Fibroblast of skin of left quadriceps (primary cell): Measurements from ENCODE around the gene LCOR.
A peak's percentile ranks its signal among the peaks of the same experiment; 100 is the strongest.

ENCODE experiments used
- DNase-seq, 2 experiments: peaks; one replicate each; pipeline ENCODE4 v3.0.0-alpha.2; 2013; ENCODE audit warnings: low read depth in 2 of 2

LCOR gene

DNA sequence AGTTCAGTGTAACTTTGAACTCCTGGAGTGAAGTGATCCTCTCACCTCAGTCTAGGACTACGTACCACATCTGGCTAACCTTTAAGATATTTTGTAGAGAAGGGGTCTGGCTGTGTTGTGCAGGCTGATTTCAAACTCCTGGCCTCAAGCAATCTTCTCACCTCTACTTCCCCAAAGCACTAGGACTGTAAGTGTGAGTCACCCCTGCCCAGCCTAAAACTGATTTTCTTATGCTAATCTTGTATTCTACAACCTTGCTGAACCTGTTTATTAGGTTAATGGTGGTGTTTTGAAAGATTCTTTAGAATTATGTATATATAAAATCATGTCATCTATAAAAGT, 58.0 kb downstream of the LCOR start:
- DNase-seq: no peak

DNA sequence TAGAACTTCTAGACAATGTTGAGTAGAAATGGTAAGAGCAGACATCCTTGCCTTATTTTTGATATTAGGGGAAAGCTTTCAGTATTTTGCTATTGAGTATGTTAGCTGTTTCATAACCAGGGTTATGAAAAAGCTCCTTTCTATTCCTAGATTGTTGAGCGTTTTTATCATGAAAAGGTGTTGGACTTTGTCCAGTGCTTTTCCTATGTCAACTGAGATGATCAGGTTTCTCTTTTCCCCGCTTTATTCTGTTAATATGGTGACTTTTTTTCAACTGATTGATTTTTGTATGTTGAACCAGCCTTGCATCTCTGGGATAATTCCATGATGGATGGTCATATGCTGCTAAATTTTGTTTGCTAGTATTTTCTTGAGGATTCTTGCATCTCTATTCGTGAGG, 58.5 kb downstream of the LCOR start:
- DNase-seq: no peak

DNA sequence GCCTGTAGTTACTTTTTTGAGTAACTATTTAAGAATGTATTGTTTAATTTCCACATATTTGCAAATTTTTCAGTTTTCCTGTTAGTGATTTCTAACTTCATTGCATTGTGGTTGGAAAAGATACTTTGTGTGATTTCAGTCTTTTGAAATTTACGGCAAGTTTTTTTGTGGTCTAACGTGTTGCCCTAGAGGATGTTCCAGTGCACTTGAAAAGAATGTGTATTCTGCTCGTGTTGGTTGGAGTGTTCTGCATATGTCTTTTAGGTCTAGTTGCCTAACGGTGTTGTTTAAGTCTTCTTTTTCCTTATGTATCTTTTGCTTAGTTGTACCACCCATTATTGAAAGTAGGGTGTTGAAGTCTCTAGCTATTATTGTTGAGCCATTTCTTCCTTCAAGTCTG, 59.7 kb downstream of the LCOR start:
- DNase-seq: no peak

DNA sequence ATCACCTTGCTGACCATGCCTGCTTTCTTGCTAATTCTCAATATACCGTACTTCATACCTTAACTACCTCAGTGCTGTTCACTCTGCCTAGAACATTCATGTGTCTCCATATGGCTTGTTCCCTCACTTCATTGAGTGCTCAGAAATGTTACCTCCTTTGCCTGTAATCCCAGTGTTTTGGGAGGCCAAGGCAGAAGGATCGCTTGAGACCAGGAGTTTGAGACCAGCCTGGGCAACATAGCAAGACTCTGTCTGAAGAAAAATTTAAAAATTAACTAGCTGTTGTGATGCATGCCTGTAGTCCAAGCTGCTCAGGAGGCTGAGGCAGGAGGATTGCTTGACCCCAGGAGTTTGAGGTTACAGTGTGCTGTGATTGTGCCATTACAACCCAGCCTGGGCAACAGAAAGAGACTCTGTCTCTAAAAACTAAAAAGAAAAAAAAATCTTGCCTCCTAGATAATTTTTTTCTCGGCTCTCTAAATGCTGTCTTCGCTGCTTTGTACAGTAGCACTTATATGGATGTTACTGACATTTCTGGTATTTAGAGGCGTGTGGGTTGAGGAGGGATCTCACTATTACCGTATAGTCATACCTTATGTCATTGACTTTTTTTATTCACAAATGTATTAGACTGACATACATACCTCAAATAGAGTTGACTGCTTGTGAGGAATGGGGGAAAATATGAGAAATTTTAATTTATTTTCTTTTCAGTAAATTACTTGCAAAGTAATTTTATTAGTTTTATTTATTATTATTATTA, 63.7 kb downstream of the LCOR start:
- DNase-seq: no peak

DNA sequence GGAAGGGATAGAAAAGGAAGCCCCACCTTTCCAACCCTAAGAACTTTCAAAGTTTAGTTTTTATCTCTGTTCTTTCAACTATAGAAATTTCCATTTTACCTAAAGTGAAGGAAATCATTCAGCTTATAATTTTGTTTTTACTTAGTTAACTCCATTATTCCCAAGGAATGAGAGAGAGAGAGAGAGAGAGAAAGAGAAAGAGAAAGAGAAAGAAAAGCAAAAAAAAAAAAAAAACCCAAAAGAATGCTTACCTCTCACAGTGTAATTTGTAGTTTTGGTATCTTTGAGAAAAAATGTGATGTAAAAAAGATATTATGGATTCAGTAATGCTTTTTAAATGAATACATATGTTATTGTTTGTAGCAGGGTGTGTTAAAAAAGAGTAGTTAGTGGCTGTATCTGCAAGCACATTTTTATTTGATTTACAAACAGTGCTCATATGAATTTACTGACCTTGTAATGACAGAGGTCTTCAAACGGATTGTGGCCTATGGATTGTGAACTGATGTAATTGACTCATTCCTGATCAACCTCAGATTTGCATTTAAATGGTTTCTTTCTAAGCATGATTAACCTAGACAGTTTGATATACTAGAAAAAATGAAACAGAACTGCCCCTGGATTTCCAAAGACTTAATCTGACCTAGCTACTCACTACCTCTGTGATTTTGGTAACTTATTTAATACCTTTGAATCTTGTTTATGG, 64.9 kb downstream of the LCOR start:
- peak in 1 of 2 experiments; percentile 4 for DNase-seq

DNA sequence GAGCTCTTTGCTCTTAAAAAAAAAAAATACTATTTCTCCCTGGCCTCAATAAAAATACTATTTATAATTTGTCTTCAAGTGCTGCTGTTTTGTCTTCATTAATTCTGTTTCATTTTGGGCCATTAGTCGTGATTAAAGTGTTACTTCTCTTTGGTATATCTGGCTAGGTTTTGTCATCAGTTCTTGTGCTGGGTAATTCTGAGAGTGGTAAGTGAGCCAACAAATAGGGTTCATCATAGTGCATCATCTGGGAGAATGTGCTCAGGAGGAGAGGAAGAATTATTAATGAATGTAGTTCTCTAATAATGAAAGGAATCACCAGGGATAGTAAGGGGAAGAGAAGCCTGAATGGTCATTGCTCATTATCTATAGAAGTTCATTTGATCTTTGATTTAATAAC, 70.0 kb downstream of the LCOR start:
- no peak for DNase-seq

DNA sequence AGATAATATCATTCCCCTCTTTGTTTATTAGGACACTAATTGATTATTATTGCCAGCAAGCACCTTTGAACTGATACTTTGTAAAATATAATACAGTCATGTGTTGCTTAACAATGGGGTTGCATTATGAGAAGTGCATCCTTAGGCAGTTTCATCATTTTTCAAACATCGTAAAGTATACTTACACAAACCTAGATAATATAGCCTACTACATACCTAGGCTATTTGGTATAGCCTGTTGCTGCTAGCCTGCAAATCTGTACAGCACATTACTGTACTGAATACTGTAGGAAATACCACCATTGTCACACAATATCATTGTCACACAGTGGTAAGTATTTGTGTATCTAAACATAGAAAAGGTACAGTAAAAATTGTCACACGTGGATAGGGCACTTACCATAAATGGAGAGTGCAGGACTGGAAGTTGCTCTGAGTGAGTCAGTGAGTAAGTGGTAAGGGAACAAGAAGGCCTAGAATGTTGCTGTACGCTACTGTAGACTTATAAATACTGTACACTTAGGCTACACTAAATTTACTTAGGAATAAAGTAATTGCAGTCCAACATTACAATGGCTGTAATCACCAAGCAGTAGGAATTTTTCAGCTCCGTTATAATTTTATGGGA, 70.7 kb downstream of the LCOR start:
- no peak for DNase-seq

DNA sequence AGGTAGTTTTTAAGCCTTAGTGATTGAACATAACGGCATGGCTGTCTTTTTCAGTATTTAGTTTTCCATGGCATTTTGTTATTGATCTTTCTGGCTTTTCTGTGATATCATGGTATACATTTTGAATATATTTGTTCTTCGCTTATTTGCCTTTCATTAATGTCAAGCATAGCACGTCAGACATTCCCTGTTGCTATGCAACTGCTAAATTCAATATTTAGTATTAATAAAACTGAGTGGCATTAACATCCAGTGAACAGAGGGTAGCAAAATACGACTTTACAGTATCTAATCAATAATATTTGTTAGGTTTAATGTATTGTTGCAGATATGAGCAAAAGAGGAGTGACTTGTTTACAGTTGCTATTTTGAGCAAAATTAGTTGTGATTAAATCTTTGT, 72.5 kb downstream of the LCOR start:
- DNase-seq: no peak

DNA sequence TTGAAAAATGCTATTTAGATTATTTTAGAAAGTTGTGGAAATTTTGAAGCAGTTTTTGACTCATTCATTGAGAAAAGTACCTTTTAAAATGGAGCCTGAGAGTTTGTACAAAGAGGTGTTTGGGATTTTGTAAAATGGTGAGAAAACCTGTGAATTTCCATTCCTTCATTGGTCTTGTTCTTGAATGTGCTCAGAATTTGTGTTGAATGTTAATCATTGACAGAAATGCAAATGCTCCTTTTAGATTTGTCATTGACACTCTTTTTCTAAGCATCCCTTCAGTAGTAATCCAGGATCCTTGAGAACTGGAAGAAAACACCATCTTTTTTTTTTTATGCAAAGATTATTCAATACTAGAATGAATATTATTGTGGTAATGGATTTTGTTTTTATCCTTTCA, 74.8 kb downstream of the LCOR start:
- no peak for DNase-seq

DNA sequence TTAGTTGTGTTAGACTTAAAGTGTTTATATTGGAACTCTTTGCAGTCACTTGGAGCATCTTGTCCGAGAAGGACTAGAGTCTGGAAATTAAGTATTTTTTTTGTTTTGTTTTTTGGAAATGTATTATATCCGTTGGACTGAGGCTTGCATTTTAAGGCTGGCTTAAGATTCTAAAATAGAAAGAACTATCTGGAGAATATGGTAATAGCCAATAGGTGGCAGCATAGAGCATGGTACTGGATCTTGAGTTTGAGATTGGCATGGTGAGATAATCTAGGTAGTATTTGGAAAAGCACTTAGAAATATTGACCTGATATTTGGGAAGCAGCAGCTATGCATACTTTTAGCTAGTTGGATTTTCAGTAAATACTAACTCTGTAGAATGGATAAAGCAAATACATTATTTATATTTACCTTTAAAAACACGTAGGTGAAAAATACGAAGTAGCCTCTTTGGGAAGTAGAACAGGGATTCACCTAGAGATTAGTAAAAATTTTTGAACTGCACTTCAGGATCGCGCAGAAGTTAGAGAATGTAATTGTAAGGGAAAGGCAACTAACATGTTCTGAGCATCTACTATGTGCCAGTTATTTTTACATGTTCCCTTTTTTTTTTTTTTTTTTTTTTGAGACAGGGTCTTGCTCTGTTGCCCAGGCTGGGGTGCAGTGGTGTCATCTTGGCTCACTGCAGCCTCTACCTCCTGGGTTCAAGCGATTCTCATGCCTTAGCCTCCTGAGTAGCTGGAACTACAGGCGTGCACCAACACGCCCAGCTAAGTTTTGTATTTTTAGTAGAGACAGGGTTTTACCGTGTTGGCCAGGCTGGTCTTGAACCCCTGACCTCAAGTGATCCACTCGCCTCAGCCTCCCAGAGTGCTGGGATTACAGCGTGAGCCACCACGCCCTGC, 78.6 kb downstream of the LCOR start:
- DNase-seq: peak in 1 of 2 experiments; percentile 6

DNA sequence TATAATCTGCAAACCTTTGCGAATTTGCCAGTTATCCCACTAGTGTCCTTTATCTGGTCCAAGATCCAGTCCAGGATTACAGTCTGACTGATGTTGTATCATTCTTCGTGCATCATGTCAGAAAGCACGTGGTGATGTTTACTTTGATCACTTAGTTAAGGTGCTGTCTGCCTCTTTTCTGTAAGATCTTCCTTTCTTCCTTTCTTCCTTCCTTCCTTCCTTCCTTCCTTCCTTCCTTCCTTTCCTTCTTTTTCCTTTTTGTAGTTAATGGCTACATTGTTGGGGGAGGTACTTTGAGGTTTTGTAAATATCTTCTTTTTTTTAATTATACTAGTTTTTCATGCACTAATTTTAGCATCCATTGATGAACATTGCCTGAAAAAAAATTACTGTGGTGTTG, 80.3 kb downstream of the LCOR start:
- no peak for DNase-seq

DNA sequence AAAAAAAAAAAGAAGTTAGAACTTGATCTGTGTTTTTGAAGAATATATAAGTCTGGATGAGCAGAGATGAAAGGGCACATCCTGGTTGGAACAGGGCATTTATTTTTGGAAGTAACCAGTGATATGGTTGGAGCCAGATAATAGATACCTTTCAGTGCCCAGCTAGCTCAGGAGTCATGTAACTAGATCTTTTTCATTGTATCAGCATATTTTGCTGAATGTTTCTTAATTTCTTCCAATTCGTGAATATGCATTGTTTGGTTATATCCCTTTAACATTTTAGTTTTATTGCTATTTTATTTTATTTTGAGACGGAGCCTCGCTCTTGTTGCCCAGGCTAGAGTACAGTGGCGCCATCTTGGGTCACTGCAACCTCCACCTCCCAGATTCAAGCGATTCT, 81.8 kb downstream of the LCOR start:
- no peak for DNase-seq

DNA sequence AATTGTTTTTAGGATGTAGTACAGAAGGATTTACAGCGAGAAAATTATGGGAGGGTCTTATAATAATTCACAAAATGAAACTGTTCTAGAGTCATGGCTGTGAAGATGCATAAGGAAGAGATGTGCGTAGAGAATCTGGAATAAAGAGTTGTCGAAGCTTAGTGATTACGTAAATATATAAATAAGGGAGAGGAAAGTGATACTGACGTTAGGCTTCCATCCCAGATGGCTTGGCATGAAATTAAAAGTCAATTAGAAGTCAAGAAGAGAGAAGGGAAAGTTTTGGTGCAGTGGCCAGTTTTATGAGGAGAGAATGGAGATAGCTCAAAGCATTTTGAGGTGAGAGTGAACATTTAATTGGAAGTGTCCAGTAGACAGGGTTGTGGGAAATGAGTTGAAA, 85.5 kb downstream of the LCOR start:
- no peak for DNase-seq

DNA sequence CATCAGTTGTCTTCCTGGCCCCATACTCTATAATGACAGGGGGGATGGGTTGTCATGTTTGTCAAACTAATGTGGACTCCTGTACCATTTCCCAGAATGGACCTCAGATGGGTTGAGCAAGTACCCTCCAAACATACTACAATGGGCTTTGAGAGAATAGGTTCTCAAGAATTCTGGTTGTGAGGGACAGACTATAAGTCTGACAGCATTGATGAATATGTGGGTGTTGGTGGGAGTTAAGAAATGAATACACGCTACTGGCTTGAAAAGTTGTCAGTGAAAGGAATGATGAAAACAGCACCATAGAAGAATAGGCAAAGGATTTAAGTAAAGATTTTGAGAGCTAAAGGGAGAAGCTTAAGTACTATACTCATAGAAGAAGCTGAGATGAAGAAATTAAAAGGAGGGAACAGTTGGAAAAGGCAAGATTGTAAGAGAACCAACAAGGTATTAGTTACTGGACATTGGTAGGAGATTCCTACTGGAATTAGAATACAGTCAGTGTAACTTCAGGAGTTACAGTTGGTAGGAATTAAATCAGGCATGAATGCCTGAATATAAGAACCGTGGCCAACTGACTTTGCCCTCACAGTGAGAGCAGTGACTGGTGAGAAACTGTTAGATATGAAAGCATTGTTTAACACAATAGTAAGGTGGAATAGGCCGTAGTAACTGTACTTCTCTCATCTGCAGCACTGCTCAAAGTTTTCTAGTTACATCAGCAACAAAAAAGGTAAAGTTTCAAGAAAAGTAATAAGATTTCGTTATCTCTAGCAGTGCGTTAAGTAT, 86.3 kb downstream of the LCOR start:
- DNase-seq: no peak

DNA sequence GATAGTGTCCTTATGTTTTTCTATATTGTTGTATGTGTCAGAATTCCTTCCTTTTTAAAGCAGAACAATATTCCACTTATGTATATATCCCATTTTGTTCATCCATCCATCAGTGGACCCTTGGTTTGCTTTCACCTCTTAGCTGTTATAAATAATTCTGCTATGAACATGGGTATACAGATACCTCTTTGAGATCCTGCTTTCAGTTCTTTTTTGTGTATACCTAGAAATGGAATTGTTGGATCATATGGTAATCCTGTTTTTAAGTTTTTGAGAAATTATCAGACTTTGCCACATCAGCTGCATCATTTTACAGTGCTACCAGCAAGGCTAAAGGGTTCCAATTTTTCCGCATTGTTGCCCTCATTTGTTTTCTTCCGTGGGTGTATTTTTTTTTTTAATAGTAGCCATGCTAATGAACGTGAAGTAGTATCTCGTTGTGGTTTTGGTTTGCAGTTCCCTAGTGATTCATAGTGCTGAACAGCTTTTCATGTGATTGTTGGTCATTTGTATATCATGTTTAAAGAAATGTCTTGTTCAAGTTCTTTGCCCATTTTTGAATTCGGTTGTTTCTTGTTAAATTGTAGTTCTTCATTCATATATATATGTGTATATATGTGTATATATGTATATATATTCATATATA, 87.8 kb downstream of the LCOR start:
- no peak for DNase-seq

DNA sequence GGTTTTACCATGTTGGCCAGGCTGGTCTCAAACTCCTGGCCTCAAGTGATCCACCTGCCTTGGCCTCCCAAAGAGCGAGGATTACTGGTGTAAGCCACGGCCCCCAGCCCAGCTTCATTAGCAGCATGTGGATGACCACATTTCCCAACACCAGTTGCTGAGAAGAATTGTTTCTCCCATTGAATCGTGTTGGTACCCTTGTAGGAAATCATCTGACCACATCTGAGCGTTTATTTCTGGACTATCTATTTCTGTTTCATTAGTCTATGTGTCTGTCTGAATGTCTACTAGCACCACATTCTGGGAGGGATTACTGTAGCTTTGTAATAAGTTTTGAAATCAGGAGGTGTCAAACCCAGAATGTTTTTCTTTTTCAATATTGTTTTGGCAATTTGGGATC, 89.6 kb downstream of the LCOR start:
- no peak for DNase-seq

DNA sequence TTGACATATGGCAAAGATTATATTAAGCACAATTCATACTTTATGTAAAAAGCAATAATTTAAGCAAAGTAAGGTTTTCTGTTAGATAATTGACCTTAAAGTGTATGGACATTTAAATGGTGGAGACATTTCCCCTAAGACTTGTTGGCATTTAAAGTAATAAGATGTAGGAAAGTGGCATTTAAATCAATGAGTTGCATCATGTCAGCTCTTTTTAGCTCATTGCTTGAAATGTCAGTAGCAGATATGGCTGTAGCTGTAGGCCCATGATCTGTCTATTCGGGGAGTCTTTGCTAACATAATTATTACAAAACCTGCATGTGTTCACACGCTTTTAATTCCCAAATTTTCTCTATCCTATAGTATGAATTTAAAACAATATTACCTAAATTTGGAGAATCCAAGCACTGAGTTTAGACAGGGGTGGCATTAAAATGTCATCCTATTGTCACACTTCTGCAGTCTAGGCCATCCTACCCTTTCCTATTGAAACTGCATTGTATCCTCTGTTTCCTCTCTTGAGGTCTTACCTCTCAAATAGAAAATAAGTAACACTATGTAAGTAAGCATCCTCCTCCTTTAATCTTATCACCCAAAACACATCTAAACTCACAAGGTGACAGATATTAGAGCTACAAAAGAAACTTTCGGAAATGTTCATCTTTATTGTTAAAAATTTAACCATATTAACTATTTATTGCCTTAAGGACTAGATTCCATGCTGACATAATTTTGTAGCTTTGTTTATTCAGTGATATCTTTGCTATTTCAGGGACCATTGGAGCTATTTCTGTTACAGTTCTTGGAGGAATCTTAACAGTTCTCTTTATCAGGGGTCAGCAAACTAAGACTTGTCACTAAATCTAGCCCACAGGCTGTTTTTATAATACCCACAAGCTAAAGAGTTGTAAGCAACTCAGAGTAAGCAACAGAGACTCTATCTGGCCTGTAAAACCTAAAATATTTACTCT, 91.2 kb downstream of the LCOR start:
- DNase-seq: no peak

DNA sequence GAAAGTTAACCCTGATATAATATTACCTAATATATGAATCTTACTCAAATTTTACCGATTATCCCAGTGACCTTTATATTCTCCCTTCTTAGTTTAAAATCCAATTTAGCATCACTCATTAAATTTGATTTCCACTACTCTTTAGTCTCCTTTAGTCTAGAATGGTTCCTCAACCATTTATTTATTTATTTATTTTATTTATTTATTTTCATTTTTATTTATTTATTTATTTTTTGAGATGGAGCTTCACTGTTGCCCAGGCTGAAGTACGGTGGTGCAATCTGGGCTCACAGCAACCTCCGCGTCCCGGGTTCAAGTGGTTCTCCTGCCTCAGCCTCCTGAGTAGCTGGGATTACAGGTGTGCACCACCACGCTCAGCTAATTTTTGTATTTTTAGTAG, 92.8 kb downstream of the LCOR start:
- no peak for DNase-seq

DNA sequence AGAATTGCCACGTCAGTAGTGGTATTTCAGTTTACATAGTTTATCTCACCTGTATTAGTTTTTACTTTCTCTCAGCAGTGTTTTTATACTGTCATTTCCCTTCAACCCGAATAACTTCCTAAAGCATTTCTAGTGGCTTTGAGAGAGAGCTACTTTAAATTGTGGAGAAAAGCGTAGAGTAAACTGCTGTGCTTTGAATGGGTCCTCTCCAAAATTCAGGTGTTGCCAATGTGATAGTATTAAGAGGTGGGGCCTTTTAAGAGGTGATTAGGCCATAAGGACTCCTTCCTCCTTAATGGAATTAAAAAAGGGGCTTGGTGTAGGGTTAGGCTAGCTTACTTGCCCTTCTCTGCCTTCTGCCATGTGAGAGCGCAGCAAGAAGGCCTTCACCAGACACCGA, 98.4 kb downstream of the LCOR start:
- no peak for DNase-seq

DNA sequence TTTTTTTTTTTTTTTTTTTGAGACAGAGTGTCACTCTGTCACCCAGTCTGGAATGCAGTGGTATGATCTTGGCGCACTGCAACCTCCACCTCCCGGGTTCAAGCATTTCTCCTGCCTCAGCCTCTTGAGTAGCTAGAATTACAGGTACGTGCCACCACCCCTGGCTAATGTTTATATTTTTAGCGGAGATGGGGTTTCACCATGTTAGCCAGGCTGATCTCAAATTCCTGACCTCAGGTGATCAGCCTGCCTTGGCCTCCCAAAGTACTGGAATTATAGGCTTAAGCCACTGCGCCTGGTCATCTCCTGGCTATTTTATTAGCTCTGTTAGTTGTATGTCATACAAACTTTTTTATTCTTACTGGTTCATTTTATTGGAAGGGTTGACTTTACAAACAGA, 103.0 kb downstream of the LCOR start:
- no peak for DNase-seq
